NB4 (cell line): ENCODE data around the gene KCNJ5.

ENCODE experiments used
- DNase-seq: peaks from one replicate; pipeline ENCODE4 v3.0.0; 2010; ENCODE audit warnings: low read depth
- H3K4me3 ChIP-seq: one replicate; pipeline ENCODE4 v1.5.1; 2011; ENCODE audit warnings: mild to moderate bottlenecking, low read depth, low read length, moderate library complexity
- CTCF ChIP-seq: IDR thresholded peaks from one replicate; pipeline ENCODE4 v1.5.1; 2012; ENCODE audit warnings: low read depth, low read length
- MAX ChIP-seq: IDR thresholded peaks from 2 replicates; pipeline ENCODE4 v1.6.1; 2011; ENCODE audit warnings: low read depth, low read length
- MYC ChIP-seq: IDR thresholded peaks from 2 replicates; pipeline ENCODE4 v1.6.1; 2011; ENCODE audit warnings: low read depth, low read length
- POLR2A ChIP-seq: IDR thresholded peaks from 2 replicates; pipeline ENCODE4 v1.6.1; 2011; ENCODE audit warnings: mild to moderate bottlenecking; ENCODE audit not compliant: insufficient read length; ENCODE audit errors: extremely low read depth

KCNJ5 gene

GRCh38 chr11:128848815-128849455 is 42.2 kb upstream of the KCNJ5 start:
- no peak overlapping the region for H3K4me3 ChIP-seq
- DNase-seq, result peak; percentile 69
- TF ChIP-seq MAX, result peak; percentile 61; the same call in 1 of the 2 replicates
- TF ChIP-seq POLR2A, result no peak
- TF ChIP-seq CTCF, result peak; percentile 94
- TF ChIP-seq MYC, result peak; percentile 23; the same call in 1 of the 2 replicates

- no peak for DNase-seq
- TF ChIP-seq POLR2A, result no peak
- TF ChIP-seq MYC, result no peak
- TF ChIP-seq CTCF, result no peak
- no peak for TF ChIP-seq MAX
- H3K4me3 ChIP-seq, result no peak overlapping the region
Observed at GRCh38 chr11:128852327-128853023, 38.7 kb upstream of the KCNJ5 start.

GRCh38 chr11:128853559-128853958 is 37.6 kb upstream of the KCNJ5 start:
- no peak for DNase-seq
- no peak overlapping the region for H3K4me3 ChIP-seq
- TF ChIP-seq CTCF, result no peak
- no peak for TF ChIP-seq MAX
- TF ChIP-seq MYC, result no peak
- no peak for TF ChIP-seq POLR2A

- H3K4me3 ChIP-seq, result no peak overlapping the region
- no peak for TF ChIP-seq MYC
- no peak for TF ChIP-seq POLR2A
- TF ChIP-seq CTCF, result no peak
- no peak for TF ChIP-seq MAX
- DNase-seq, result no peak
Observed at GRCh38 chr11:128854841-128855240, 36.3 kb upstream of the KCNJ5 start.

- no peak for TF ChIP-seq CTCF
- no peak for TF ChIP-seq MYC
- no peak for TF ChIP-seq POLR2A
- no peak for TF ChIP-seq MAX
- no peak for DNase-seq
- no peak overlapping the region for H3K4me3 ChIP-seq
Observed at GRCh38 chr11:128856241-128856640, 34.9 kb upstream of the KCNJ5 start.
